ENCODE results near the gene TRPM3. TPM values are rescaled to one million over a fixed set of nuclear protein-coding genes. Genes with fewer than 3 reads are reported as not detected.

TRPM3 gene
- total RNA-seq, 2 donors from 2014 or later: not detected

- DNase-seq (no peak), ATAC-seq (replicated peaks in 1 of 2) (no peak)
- H3K4me1 Mint-ChIP-seq (ENCODE audit: low read depth): peaks cover 25% of the 10 kb centered on the region
- no peaks in the 10 kb centered on the region for H3K9me3 Mint-ChIP-seq
- H3K27ac Mint-ChIP-seq: no peak overlapping the region
- no peak overlapping the region for H3K4me3 Mint-ChIP-seq
- H3K36me3 Mint-ChIP-seq (ENCODE audit: insufficient read depth in 2 of 2): no peaks in the 10 kb centered on the region
- no peaks in the 10 kb centered on the region for H3K27me3 Mint-ChIP-seq (ENCODE audit: low read depth)
Observed at GRCh38 chr9:70553707-70554673, 567.4 kb downstream of the TRPM3 start.

GRCh38 chr9:70552561-70552960 lies 568.9 kb downstream of the TRPM3 start:
- Mint-ChIP-seq H3K27ac (no peak overlapping the region), H3K27me3 (ENCODE audit: low read depth) (no peaks in the 10 kb centered on the region), H3K4me1 (ENCODE audit: low read depth) (peaks cover 25% of the 10 kb centered on the region), H3K4me3 (no peak overlapping the region), H3K36me3 (ENCODE audit: insufficient read depth in 2 of 2) (no peaks in the 10 kb centered on the region), H3K9me3 (no peaks in the 10 kb centered on the region)
- DNase-seq (no peak), ATAC-seq (replicated peaks in 1 of 2) (no peak)

GRCh38 chr9:70551801-70552200 lies 569.6 kb downstream of the TRPM3 start:
- Mint-ChIP-seq H3K36me3 (ENCODE audit: insufficient read depth in 2 of 2) (no peaks in the 10 kb centered on the region), H3K27ac (no peak overlapping the region), H3K27me3 (ENCODE audit: low read depth) (no peaks in the 10 kb centered on the region), H3K4me3 (no peak overlapping the region), H3K4me1 (ENCODE audit: low read depth) (peaks cover 25% of the 10 kb centered on the region), H3K9me3 (no peaks in the 10 kb centered on the region)
- no peak for ATAC-seq (replicated peaks in 1 of 2)
- no peak for DNase-seq

- DNase-seq: no peak
- H3K27me3 Mint-ChIP-seq (ENCODE audit: low read depth): no peaks in the 10 kb centered on the region
- H3K4me3 Mint-ChIP-seq: no peak overlapping the region
- H3K4me1 Mint-ChIP-seq (ENCODE audit: low read depth): peaks cover 25% of the 10 kb centered on the region
- H3K36me3 Mint-ChIP-seq (ENCODE audit: insufficient read depth in 2 of 2): no peaks in the 10 kb centered on the region
- H3K9me3 Mint-ChIP-seq: no peaks in the 10 kb centered on the region
- ATAC-seq (replicated peaks in 1 of 2): no peak
- H3K27ac Mint-ChIP-seq: no peak overlapping the region
Observed at GRCh38 chr9:70551396-70551795, 570.0 kb downstream of the TRPM3 start.

- H3K27me3 Mint-ChIP-seq (ENCODE audit: low read depth): no peaks in the 10 kb centered on the region
- no peak for ATAC-seq (replicated peaks in 1 of 2)
- no peak overlapping the region for H3K4me3 Mint-ChIP-seq
- no peaks in the 10 kb centered on the region for H3K36me3 Mint-ChIP-seq (ENCODE audit: insufficient read depth in 2 of 2)
- H3K4me1 Mint-ChIP-seq (ENCODE audit: low read depth): peaks cover 16% of the 10 kb centered on the region
- H3K27ac Mint-ChIP-seq: no peak overlapping the region
- DNase-seq: no peak
- no peaks in the 10 kb centered on the region for H3K9me3 Mint-ChIP-seq
Observed at GRCh38 chr9:70549926-70550325, 571.5 kb downstream of the TRPM3 start.

- DNase-seq: no peak
- no peaks in the 10 kb centered on the region for H3K36me3 Mint-ChIP-seq (ENCODE audit: insufficient read depth in 2 of 2)
- H3K27ac Mint-ChIP-seq: no peak overlapping the region
- H3K4me3 Mint-ChIP-seq: no peak overlapping the region
- ATAC-seq (replicated peaks in 1 of 2): no peak
- no peaks in the 10 kb centered on the region for H3K27me3 Mint-ChIP-seq (ENCODE audit: low read depth)
- H3K4me1 Mint-ChIP-seq (ENCODE audit: low read depth): peaks cover 6% of the 10 kb centered on the region
- H3K9me3 Mint-ChIP-seq: no peaks in the 10 kb centered on the region
Observed at GRCh38 chr9:70542311-70542931, 579.0 kb downstream of the TRPM3 start.

GRCh38 chr9:70540016-70540415 lies 581.4 kb downstream of the TRPM3 start:
- DNase-seq: no peak
- Mint-ChIP-seq H3K4me3 (no peak overlapping the region), H3K4me1 (ENCODE audit: low read depth) (peaks cover 6% of the 10 kb centered on the region), H3K27me3 (ENCODE audit: low read depth) (no peaks in the 10 kb centered on the region), H3K27ac (no peak overlapping the region), H3K9me3 (no peaks in the 10 kb centered on the region), H3K36me3 (ENCODE audit: insufficient read depth in 2 of 2) (no peaks in the 10 kb centered on the region)
- ATAC-seq (replicated peaks in 1 of 2): no peak

GRCh38 chr9:70539526-70539925 lies 581.9 kb downstream of the TRPM3 start:
- Mint-ChIP-seq H3K4me1 (ENCODE audit: low read depth) (peaks cover 6% of the 10 kb centered on the region), H3K27me3 (ENCODE audit: low read depth) (no peaks in the 10 kb centered on the region), H3K4me3 (no peak overlapping the region), H3K27ac (no peak overlapping the region), H3K36me3 (ENCODE audit: insufficient read depth in 2 of 2) (no peaks in the 10 kb centered on the region), H3K9me3 (no peaks in the 10 kb centered on the region)
- DNase-seq (no peak), ATAC-seq (replicated peaks in 1 of 2) (no peak)

- no peak for DNase-seq
- Mint-ChIP-seq H3K27ac (no peak overlapping the region), H3K36me3 (ENCODE audit: insufficient read depth in 2 of 2) (no peaks in the 10 kb centered on the region), H3K9me3 (no peaks in the 10 kb centered on the region), H3K4me3 (no peak overlapping the region), H3K27me3 (ENCODE audit: low read depth) (no peaks in the 10 kb centered on the region), H3K4me1 (ENCODE audit: low read depth) (peaks cover 9% of the 10 kb centered on the region)
- ATAC-seq (replicated peaks in 1 of 2): no peak
Observed at GRCh38 chr9:70539001-70539400, 582.4 kb downstream of the TRPM3 start.

- H3K27ac Mint-ChIP-seq: no peak overlapping the region
- H3K36me3 Mint-ChIP-seq (ENCODE audit: insufficient read depth in 2 of 2): no peaks in the 10 kb centered on the region
- H3K27me3 Mint-ChIP-seq (ENCODE audit: low read depth): no peaks in the 10 kb centered on the region
- peaks cover 20% of the 10 kb centered on the region for H3K4me1 Mint-ChIP-seq (ENCODE audit: low read depth)
- DNase-seq: no peak
- H3K4me3 Mint-ChIP-seq: no peak overlapping the region
- ATAC-seq (replicated peaks in 1 of 2): no peak
- H3K9me3 Mint-ChIP-seq: no peaks in the 10 kb centered on the region
Observed at GRCh38 chr9:70537084-70537483, 584.3 kb downstream of the TRPM3 start.

- Mint-ChIP-seq H3K4me1 (ENCODE audit: low read depth) (peaks cover 28% of the 10 kb centered on the region), H3K36me3 (ENCODE audit: insufficient read depth in 2 of 2) (no peaks in the 10 kb centered on the region), H3K9me3 (no peaks in the 10 kb centered on the region), H3K27me3 (ENCODE audit: low read depth) (no peaks in the 10 kb centered on the region), H3K27ac (no peak overlapping the region), H3K4me3 (no peak overlapping the region)
- ATAC-seq (replicated peaks in 1 of 2) (no peak), DNase-seq (no peak)
Observed at GRCh38 chr9:70535546-70536323, 585.7 kb downstream of the TRPM3 start.

- ATAC-seq (replicated peaks in 1 of 2) (no peak), DNase-seq (no peak)
- Mint-ChIP-seq H3K4me3 (no peak overlapping the region), H3K4me1 (ENCODE audit: low read depth) (peaks cover 41% of the 10 kb centered on the region), H3K27ac (no peak overlapping the region), H3K9me3 (peaks cover 0 to 1% of the 10 kb centered on the region in 2 donors), H3K36me3 (ENCODE audit: insufficient read depth in 2 of 2) (peaks cover 0 to 2% of the 10 kb centered on the region in 2 donors), H3K27me3 (ENCODE audit: low read depth) (no peaks in the 10 kb centered on the region)
Observed at GRCh38 chr9:70534471-70534870, 587.0 kb downstream of the TRPM3 start.

GRCh38 chr9:70534061-70534460 lies 587.4 kb downstream of the TRPM3 start:
- no peaks in the 10 kb centered on the region for H3K27me3 Mint-ChIP-seq (ENCODE audit: low read depth)
- DNase-seq (no peak), ATAC-seq (replicated peaks in 1 of 2) (no peak)
- H3K4me1 Mint-ChIP-seq (ENCODE audit: low read depth): peaks cover 45% of the 10 kb centered on the region
- peaks cover 0 to 2% of the 10 kb centered on the region in 2 donors for H3K36me3 Mint-ChIP-seq (ENCODE audit: insufficient read depth in 2 of 2)
- peaks cover 0 to 1% of the 10 kb centered on the region in 2 donors for H3K9me3 Mint-ChIP-seq
- H3K4me3 Mint-ChIP-seq: no peak overlapping the region
- H3K27ac Mint-ChIP-seq: no peak overlapping the region
